Heart left ventricle (tissue), 13 donors: ENCODE results near the gene SREBF1.

Source experiments
- CTCF ChIP-seq, 12 donors: fragments of 200-600 bp; sonication (generic) in 4 of 12; IDR thresholded peaks; one replicate each; pipeline versions ENCODE4 v1.5.0 to v1.8.0; 2018 to 2022; ENCODE audit warnings: antibody characterized with exemption in 12 of 12, mild to moderate bottlenecking in 5 of 12
- POLR2A ChIP-seq, 2 donors: fragments of 450-650 bp; IDR thresholded peaks; one replicate each; pipeline ENCODE4 v1.6.1; 2017; ENCODE audit warnings: antibody characterized with exemption in 2 of 2, mild to moderate bottlenecking in 2 of 2, moderate library complexity in 2 of 2
- donor health status: ischemic (EF 13 %, LVEDD 7.1; RV severe dilation, severe dysfunction).
- donor health status: DM: no; HTN: yes; CAD: no.
- donor health status: DM: no; HTN: no; CAD: no.
- donor health status: ischemic (EF 25% LVEDD 6.9; RV normal size, moderate dysfunction).
- donor health status: ischemic (EF 25% LVEDD 5.7; RV mildly dilated, moderate dysfunction).
- donor health status: ischemic (EF 35%, LVEDD 5.7; RV mildly dilated, moderate dysfunction).
- donor health status: nonischemic (EF 11% LVEDD 7.7; RV severe dilation, severe dysfunction).
- donor health status: DM: yes; HTN: yes; CAD: no.
- donor health status: PGD.
- donor health status: ischemic (EF 29% LVEDD 5.4; RV normal size, mild dysfunction).
- donor health status: nonischemic (EF 23%, LVEDD 6.1; RV moderate dilation, normal function).

- no peak for TF ChIP-seq CTCF (IDR thresholded peaks at IDR 0.05)
- no peak for TF ChIP-seq POLR2A (IDR thresholded peaks at IDR 0.05)
Measured at GRCh38 chr17:17786998-17787397, 49.8 kb downstream of the SREBF1 start.
